K562 (cell line): ENCODE results near the gene SLMAP. TPM values are rescaled to one million over a fixed set of nuclear protein-coding genes. Genes with fewer than 3 reads are reported as not detected.
A peak's percentile ranks its signal among the peaks of the same experiment; 100 is the strongest.

ENCODE experiments used
- AFF4 ChIP-seq: sonication (generic); formaldehyde crosslinking; IDR thresholded peaks from 2 replicates; pipeline ENCODE4 v1.8.0; 2023; ENCODE audit warnings: mild to moderate bottlenecking, missing genetic modification reagents
- BRF1 ChIP-seq: IDR thresholded peaks from 3 replicates; pipeline ENCODE4 v1.6.1; 2011; ENCODE audit warnings: borderline replicate concordance, mild to moderate bottlenecking; ENCODE audit not compliant: insufficient read length; ENCODE audit errors: extremely low read depth
- CSDE1 ChIP-seq, 2 experiments: fragments of 450-650 bp; IDR thresholded peaks; 2 replicates each; pipeline ENCODE4 v1.6.1; 2016; ENCODE audit warnings: mild to moderate bottlenecking in 1 of 2
- CTBP1 ChIP-seq: fragments of 450-650 bp; IDR thresholded peaks from 2 replicates; pipeline ENCODE4 v1.6.1; 2016; ENCODE audit warnings: borderline replicate concordance
- DNMT1 ChIP-seq: fragments of 450-650 bp; IDR thresholded peaks from 2 replicates; pipeline ENCODE4 v1.6.1; 2016; ENCODE audit warnings: antibody characterized with exemption, mild to moderate bottlenecking
- E4F1 ChIP-seq: fragments of 250-450 bp; sonication (Bioruptor Pico); IDR thresholded peaks from 2 replicates; pipeline ENCODE4 v1.5.0; 2021; ENCODE audit warnings: mild to moderate bottlenecking, borderline replicate concordance
- ELF1 ChIP-seq: fragments of 200-800 bp; sonication (Bioruptor generic); IDR thresholded peaks from 2 replicates; pipeline ENCODE4 v1.6.1; 2016; ENCODE audit warnings: missing genetic modification characterization, missing compliant biosample characterization
- ILK ChIP-seq: fragments of 450-650 bp; IDR thresholded peaks from 2 replicates; pipeline ENCODE4 v1.6.1; 2016; ENCODE audit warnings: missing genetic modification characterization, low read depth, mild to moderate bottlenecking, missing compliant biosample characterization, moderate library complexity, borderline replicate concordance
- JUNB ChIP-seq: fragments of 450-650 bp; formaldehyde crosslinking; conservative IDR thresholded peaks from 2 replicates; pipeline ENCODE4 v1.4.0; 2020; ENCODE audit warnings: mild to moderate bottlenecking
- MAFF ChIP-seq: IDR thresholded peaks from 2 replicates; pipeline ENCODE4 v1.6.1; 2012; ENCODE audit warnings: low read length, improper control_type of control experiment
- NR2C1 ChIP-seq, 2 experiments: fragments of 450-650 bp; IDR thresholded peaks; 2 replicates each; pipeline ENCODE4 v1.6.1; 2017; ENCODE audit warnings: mild to moderate bottlenecking in 2 of 2, antibody characterized with exemption in 1 of 2, inconsistent platforms in 1 of 2, missing compliant biosample characterization in 1 of 2, missing genetic modification characterization in 1 of 2
- SETDB1 ChIP-seq: IDR thresholded peaks from one replicate; pipeline ENCODE4 v1.6.1; 2012; ENCODE audit warnings: low read length, control low read depth, inconsistent platforms
- SPI1 ChIP-seq: IDR thresholded peaks from 2 replicates; pipeline ENCODE4 v1.6.1; 2011; ENCODE audit warnings: low read depth, low read length, control low read depth, borderline replicate concordance
- TCFL5 ChIP-seq: fragments of 250-450 bp; sonication (Bioruptor Pico); conservative IDR thresholded peaks from 2 replicates; pipeline ENCODE4 v1.6.1; 2021; ENCODE audit warnings: mild to moderate bottlenecking, moderate library complexity, matching md5 sums
- ZMIZ1 ChIP-seq, 2 experiments: fragments of 150-350 bp in 1 of 2; IDR thresholded peaks; 2 replicates each; pipeline ENCODE4 v1.6.1; 2012 to 2016; ENCODE audit warnings: low read depth in 2 of 2, low read length in 2 of 2, mild to moderate bottlenecking in 1 of 2, moderate library complexity in 1 of 2
- ZNF766 ChIP-seq: fragments of 200-800 bp; sonication (Bioruptor generic); conservative IDR thresholded peaks from 2 replicates; pipeline ENCODE4 v1.6.1; 2016; ENCODE audit warnings: missing genetic modification characterization, missing compliant biosample characterization
- polyA plus RNA-seq, 8 experiments: library from polyadenylated mRNA; depleted of rRNA in 4 of 8; stranded (reverse) in 5 of 8; unstranded in 3 of 8; fragments of >200 nt; fragmentation: Nextera tagmentation in 2 of 8; fragmentation: Illumina TruSeq in 1 of 8; extraction: Ambion mirVana in 2 of 8; extraction: Trizol in 1 of 8; gene quantifications; 2 replicates each; pipeline versions ENCODE4 v1.2.1 to v1.2.3, GENCODE V29; 2011 to 2014; ENCODE audit warnings: inconsistent platforms in 1 of 8, missing spikeins in 1 of 8
- total RNA-seq, 7 experiments: library from RNA; depleted of rRNA in 6 of 7; stranded (reverse); fragments of >200 nt in 6 of 7; fragmentation: Illumina TruSeq in 2 of 7; extraction: Trizol in 2 of 7; gene quantifications; 2 replicates each; pipeline versions ENCODE4 v1.2.1 to v1.2.3, GENCODE V29; 2011 to 2021; ENCODE audit warnings: low replicate concordance in 1 of 7
- TF ChIP-seq, protein P1 (sequence below), 2 experiments: fragments of 450-650 bp; conservative IDR thresholded peaks; 2 replicates each; pipeline ENCODE4 v1.6.1; 2017; ENCODE audit warnings: mild to moderate bottlenecking in 2 of 2, moderate library complexity in 2 of 2

The SLMAP gene
- total and polyA plus RNA-seq, 9 of the 15 experiments (the other 6 are each of a cell fraction or from before 2014, with no cell fraction given), result 12.1 to 50.7 (median 28.3) TPM

- TF ChIP-seq ZMIZ1 (IDR thresholded peaks at IDR 0.05; ENCODE audit: low read depth in 2 of 2, low read length in 2 of 2), result no peak
- TF ChIP-seq E4F1 (CRISPR knock-in tag), result no peak
- no peak for TF ChIP-seq ILK (tag)
- TF ChIP-seq NR2C1 (IDR thresholded peaks at IDR 0.05), result no peak
- no peak for TF ChIP-seq NR2C1 (tag; IDR thresholded peaks at IDR 0.05)
- TF ChIP-seq SPI1, result 0 out of 2 replicates have a peak, but pooled peaks have one; percentile 19
- TF ChIP-seq AFF4 (CRISPR knock-in tag), result no peak
- no peak for TF ChIP-seq DNMT1
- TF ChIP-seq CTBP1, result no peak
- TF ChIP-seq, protein P1, sequence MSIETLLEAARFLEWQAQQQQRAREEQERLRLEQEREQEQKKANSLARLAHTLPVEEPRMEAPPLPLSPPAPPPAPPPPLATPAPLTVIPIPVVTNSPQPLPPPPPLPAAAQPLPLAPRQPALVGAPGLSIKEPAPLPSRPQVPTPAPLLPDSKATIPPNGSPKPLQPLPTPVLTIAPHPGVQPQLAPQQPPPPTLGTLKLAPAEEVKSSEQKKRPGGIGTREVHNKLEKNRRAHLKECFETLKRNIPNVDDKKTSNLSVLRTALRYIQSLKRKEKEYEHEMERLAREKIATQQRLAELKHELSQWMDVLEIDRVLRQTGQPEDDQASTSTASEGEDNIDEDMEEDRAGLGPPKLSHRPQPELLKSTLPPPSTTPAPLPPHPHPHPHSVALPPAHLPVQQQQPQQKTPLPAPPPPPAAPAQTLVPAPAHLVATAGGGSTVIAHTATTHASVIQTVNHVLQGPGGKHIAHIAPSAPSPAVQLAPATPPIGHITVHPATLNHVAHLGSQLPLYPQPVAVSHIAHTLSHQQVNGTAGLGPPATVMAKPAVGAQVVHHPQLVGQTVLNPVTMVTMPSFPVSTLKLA (conservative IDR thresholded peaks at IDR 0.05), result peak in 1 of 2 experiments; percentile 40; a peak in 1 of 4 replicates
- no peak for TF ChIP-seq JUNB (CRISPR knock-in tag)
- TF ChIP-seq TCFL5, result no peak
- TF ChIP-seq CSDE1 (IDR thresholded peaks at IDR 0.05), result no peak
- no peak for TF ChIP-seq SETDB1
- TF ChIP-seq ZNF766 (CRISPR knock-in tag), result 0 out of 2 replicates have a peak, but pooled peaks have one; percentile 22
- no peak for TF ChIP-seq BRF1
- TF ChIP-seq ELF1 (tag), result peak; percentile 65
- peak; percentile 79 for TF ChIP-seq MAFF
Measured at GRCh38 chr3:57791245-57791644, 35.1 kb downstream of the SLMAP start (continued).
